ENCODE measurements around the gene ARV1. TPM values are rescaled to one million over a fixed set of nuclear protein-coding genes. Genes with fewer than 3 reads are reported as not detected.

The ARV1 gene
- total RNA-seq, 1 experiment from 2014 or later: 4.0 TPM

- H3K36me3 ChIP-seq (ENCODE audit: control insufficient read depth in 1 of 2, insufficient read depth in 2 of 2, low read length in 2 of 2): peaks cover 2 to 8% of the 10 kb centered on the region in 2 experiments; a peak in 2 of 4 replicates
- no peak for ATAC-seq
- no peaks in the 10 kb centered on the region for H3K9me3 ChIP-seq (ENCODE audit: control insufficient read depth in 1 of 2, insufficient read depth in 1 of 2, low read depth in 1 of 2, low read length in 2 of 2)
- no peak overlapping the region for H3K4me2 ChIP-seq (ENCODE audit: low read length)
- H3K9ac ChIP-seq (ENCODE audit: low read length): no peak overlapping the region
- POLR2A ChIA-PET: no interaction called here
- no peaks in the 10 kb centered on the region for H3K4me1 ChIP-seq (ENCODE audit: control insufficient read depth in 1 of 2, insufficient read depth in 2 of 2, low read length in 2 of 2)
- H3K9me2 ChIP-seq (ENCODE audit: insufficient read depth): no peaks in the 10 kb centered on the region
- peaks cover 19% of the 10 kb centered on the region for H3K79me2 ChIP-seq (ENCODE audit: insufficient read depth, low read length)
- no peak overlapping the region for H2AFZ ChIP-seq (ENCODE audit: low read depth, low read length, poor library complexity, severe bottlenecking)
- DNase-seq (ENCODE audit: low read depth, low spot score): no peak
- 0 out of 2 replicates have a peak, but pooled peaks cover 3% of the 10 kb centered on the region for H4K20me1 ChIP-seq (ENCODE audit: insufficient read depth)
- RAD21 ChIA-PET (ENCODE audit: low non-redundant PET in 1 of 2, low total read pairs in 2 of 2, uncharacterized antibody in 2 of 2, unreplicated experiment in 2 of 2): no interaction called here
- CTCF ChIA-PET: no interaction called here
- TF ChIP-seq MAX (IDR thresholded peaks at IDR 0.05) (no peak), CEBPB (IDR thresholded peaks at IDR 0.05; ENCODE audit: low read depth) (no peak), ZNF274 (IDR thresholded peaks at IDR 0.05; ENCODE audit: low read depth, low read length) (no peak), JUND (IDR thresholded peaks at IDR 0.05) (no peak), EZH2 (IDR thresholded peaks at IDR 0.05) (no peak), FOSL1 (IDR thresholded peaks at IDR 0.05; ENCODE audit: low read depth) (no peak), YY1 (IDR thresholded peaks at IDR 0.05; ENCODE audit: extremely low read depth, insufficient replicate concordance, low read depth, low read length) (no peak), ZFX (IDR thresholded peaks at IDR 0.05) (no peak), ELF1 (IDR thresholded peaks at IDR 0.05; ENCODE audit: borderline replicate concordance, low read depth) (no peak), EGR1 (IDR thresholded peaks at IDR 0.05; ENCODE audit: low read depth) (no peak), SRF (IDR thresholded peaks at IDR 0.05; ENCODE audit: low read depth) (no peak), ZBTB33 (IDR thresholded peaks at IDR 0.05; ENCODE audit: extremely low read depth, insufficient replicate concordance, low read length) (no peak), CTCF (IDR thresholded peaks at IDR 0.05 in 2 of 3, conservative IDR thresholded peaks at IDR 0.05 in 1 of 3; ENCODE audit: borderline replicate concordance in 1 of 3, insufficient read depth in 1 of 3, low read depth in 2 of 3, low read length in 2 of 3) (no peak), REST (IDR thresholded peaks at IDR 0.05; ENCODE audit: low read depth) (no peak), ATF3 (IDR thresholded peaks at IDR 0.05) (no peak), TCF7L2 (IDR thresholded peaks at IDR 0.05; ENCODE audit: borderline replicate concordance, extremely low read depth, insufficient read depth, insufficient read length) (no peak), POLR2A (IDR thresholded peaks at IDR 0.05; ENCODE audit: borderline replicate concordance, extremely low read depth, insufficient read depth, insufficient read length) (no peak), CBX3 (IDR thresholded peaks at IDR 0.05; ENCODE audit: low read depth) (no peak)
- H3K27me3 ChIP-seq (ENCODE audit: insufficient read depth, low read length): no peaks in the 10 kb centered on the region
- no peak overlapping the region for H3K27ac ChIP-seq (ENCODE audit: low read depth, low read length)
- no peak overlapping the region for H3K4me3 ChIP-seq (replicated peaks in 1 of 2; ENCODE audit: low read depth in 1 of 2, low read length in 2 of 2)
- no TSS peak for BruUV-seq (replicated peaks)
- intact Hi-C loops (cut with micrococcal nuclease): no loop called here
These were observed 8.6 kb downstream of the ARV1 start for GRCh38 chr1:230987448-230987847.

Measured in HCT116 (cell line).